ENCODE measurements around the gene CRADD.

The CRADD gene

GRCh38 chr12:93673084-93673483 lies 4.1 kb upstream of the CRADD start:
- DNase-seq, result no peak

GRCh38 chr12:93674386-93674785 lies 2.8 kb upstream of the CRADD start:
- no peak for DNase-seq

GRCh38 chr12:93676408-93677194 lies 574 bp upstream of the CRADD start:
- DNase-seq, result no peak

DNA sequence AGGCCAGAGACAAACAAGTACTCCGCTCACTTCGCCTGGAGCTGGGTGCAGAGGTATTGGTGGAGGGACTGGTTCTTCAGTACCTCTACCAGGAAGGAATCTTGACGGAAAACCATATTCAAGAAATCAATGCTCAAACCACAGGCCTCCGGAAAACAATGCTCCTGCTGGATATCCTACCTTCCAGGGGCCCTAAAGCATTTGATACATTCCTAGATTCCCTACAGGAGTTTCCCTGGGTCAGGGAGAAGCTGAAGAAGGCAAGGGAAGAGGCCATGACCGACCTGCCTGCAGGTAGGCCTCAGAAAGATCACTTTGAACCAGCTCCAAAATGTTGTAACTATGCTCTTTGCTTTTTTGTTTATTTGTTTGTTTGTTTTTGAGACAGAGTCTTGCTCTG lies 1.6 kb downstream of the CRADD start:
- DNase-seq, result no peak

DNA sequence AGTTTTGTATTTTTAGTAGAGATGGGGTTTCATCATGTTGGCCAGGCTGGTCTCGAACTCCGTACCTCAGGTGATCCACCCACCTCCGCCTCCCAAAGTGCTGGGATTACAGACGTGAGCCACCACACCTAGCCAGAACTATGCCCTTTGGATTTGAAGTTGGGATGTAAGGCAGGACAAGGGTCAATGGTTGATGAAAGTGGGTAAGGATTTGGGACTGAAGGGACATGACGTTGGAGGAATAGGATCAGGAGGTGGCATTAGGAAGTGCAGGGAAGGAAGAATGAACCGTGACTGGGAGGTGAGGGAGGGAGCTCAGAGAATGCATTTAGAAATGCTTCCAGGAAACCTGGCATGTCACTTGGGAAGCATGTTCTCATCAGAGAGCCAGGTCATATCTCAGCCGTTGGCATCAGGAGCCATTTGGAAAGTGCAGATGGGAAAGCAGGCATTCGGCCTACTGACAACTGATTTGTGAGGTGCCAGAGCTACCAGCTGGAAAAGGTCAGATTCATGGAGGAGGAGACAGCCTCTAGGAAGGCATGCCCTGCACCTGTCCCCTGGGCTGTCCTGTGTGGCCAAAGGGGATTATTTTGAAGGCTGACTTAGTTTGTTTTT lies 2.2 kb downstream of the CRADD start:
- DNase-seq, result no peak

GRCh38 chr12:93680006-93680405 lies 2.8 kb downstream of the CRADD start:
- DNase-seq, result no peak

DNA sequence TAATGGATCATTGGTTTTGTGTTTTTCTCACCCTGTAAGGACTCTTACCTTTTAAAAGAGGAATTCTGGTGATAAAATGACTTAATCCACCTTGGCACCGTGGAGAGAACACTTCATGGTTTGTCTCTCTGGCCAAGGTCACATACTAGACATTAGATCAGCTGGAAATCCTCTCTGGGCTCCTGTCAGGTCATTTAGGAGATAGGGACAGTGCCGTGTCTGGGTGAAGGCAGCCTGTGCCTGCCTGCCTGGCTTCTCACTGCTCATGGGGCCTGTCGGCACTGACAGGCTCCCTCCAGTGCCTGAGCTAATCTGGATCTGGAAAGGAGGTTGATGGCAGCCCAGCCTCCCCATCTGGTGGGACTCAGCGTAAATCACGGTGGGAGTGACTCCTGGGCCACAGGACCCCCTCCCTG lies 5.7 kb downstream of the CRADD start:
- no peak for DNase-seq

GRCh38 chr12:93683410-93683809 lies 6.2 kb downstream of the CRADD start:
- DNase-seq, result no peak

DNA sequence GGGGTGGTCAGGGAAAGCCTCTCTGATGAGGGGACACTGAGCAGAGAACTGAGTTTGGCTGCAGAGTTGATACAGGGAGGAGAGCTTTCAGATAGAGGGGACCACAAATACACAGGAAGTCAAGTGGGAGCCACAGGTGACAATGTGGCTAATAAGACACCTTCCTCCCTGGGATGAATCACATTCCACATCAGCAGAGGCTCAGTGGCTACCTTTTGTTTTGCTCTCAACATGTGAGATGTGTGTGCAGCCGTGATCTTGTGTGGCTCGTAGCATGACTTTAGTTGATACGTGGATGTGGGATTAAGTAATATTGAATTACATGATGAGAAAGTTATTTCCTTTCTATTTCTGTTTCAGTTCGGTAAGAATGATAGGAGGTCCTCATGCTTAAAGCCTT lies 7.5 kb downstream of the CRADD start:
- DNase-seq, result no peak

GRCh38 chr12:93686572-93687356 lies 9.6 kb downstream of the CRADD start:
- DNase-seq, result no peak

DNA sequence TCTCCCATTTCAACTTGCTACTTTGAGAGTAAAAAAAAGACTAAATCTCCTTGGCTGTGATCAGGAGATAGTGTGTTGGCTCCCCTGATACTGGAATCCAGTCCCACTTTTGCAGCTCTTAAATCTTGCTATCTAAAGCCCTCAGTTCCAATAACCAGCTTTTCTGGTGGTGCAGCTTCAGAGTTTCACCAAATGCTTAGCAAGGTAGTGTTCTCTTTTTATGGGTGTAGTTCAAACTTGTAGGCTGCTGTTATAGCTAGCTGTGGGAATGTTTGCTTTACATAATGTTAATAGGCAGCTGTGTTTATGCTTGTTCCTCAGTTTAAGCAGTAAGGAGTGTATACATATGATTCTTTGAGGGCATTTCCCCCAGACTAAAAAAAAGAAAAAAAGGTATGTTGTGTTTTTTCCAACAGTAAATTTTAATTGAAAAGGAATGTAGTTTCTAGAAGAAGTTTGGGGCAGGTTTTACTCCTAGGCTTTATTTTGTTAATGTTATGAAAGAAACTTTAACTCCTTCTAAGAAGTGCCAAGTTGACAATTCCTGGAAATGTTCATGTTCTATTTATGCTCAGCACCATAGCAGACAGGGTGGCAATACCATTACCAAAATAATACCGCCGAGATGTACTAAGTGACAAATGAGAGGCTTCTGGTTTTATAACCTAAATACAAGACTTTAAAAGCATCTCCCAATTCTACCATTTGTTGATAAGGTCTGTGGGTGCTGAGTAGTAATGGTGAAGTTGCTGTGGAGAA lies 12.1 kb downstream of the CRADD start:
- no peak for DNase-seq

- no peak for DNase-seq
These were observed 19.3 kb downstream of the CRADD start for GRCh38 chr12:93696462-93696861.

GRCh38 chr12:93698307-93699092 lies 21.3 kb downstream of the CRADD start:
- DNase-seq, result no peak

GRCh38 chr12:93699271-93700145 lies 22.3 kb downstream of the CRADD start:
- no peak for DNase-seq

DNA sequence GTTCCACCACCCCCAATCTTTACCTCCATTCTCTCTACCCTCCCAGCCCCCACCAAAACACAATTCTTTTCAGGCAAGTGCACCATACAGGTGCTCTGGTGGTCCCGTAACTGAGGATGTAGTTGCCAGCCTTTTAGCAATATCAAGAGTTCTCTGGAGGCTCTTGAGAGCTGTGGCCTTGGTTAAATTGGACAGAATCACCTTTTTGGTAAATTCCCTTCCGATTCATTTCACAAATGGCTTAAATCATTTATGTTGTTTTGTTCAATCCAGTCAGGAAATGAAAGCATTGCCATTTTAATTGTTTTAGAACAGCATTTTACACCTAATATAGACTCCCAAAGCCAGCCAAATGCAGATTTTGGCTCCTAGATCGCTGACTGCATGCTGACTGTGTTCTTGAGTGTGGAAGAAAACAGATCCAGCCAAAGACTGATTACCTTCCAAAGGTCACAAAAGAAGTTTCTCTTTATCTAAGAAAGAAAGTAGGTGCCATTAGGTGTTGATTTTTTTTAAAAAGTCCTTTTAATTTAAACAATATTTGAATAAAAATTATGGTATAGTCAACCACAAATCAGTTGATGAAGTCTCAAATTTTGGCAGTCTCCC lies 25.6 kb downstream of the CRADD start:
- no peak for DNase-seq

GRCh38 chr12:93704122-93704521 lies 26.9 kb downstream of the CRADD start:
- no peak for DNase-seq

- no peak for DNase-seq
These were observed 27.4 kb downstream of the CRADD start for GRCh38 chr12:93704625-93705024.

DNA sequence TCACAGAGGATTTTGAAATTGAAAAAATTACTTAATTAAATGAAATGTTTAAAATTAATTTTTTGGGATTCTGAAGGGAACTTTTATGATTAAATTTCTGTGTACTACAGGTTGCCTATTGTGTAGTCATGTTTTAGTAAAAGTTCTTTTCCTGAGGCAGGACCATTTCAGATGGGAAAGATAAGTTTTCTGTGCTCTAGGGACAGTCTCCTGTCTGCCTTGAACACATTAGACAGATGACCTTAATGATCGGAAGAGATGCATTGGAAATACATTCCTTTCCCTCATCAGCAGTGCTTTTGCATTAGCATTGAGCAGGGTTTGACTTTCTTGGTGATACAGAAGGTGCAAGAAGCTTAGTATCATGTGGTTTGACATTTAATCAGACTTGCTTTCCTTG lies 28.1 kb downstream of the CRADD start:
- no peak for DNase-seq

GRCh38 chr12:93706387-93706786 lies 29.2 kb downstream of the CRADD start:
- DNase-seq, result no peak

DNA sequence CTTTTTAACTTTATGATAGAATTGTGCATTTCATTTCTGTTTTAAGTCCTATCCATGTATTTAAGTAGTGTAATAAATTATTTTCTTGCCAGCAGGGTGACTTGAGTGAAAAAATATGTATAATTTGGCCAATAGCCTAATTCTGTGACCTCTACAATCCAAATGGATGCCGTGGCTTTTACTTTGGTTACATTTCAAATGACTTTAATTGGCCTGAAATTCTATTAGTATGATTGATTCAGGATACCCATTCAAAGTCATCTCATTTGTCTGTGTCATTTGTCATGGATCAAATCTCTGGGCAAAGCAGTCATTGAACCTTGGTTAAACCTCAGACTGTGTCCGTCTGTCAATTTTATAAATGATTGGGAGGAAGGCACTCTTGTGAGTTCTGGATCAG lies 29.6 kb downstream of the CRADD start:
- no peak for DNase-seq

DNA sequence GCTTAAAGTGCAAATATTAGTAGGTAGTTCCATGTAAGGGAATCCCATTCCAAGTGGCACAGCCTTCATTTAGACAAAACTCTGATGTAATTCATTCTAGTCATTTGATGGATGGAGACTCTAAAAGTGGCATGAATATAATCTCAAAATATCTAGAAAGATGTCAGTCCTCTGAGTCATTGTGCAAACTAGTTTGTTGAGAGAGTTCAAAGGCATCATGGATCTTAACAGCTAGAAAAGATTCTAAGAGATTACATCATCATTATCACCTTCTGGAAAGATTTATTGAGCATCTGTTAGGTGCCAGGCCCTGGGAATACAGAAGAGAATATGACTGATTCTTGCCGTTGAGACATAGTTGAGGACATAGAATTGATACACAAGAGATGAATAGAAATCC lies 30.7 kb downstream of the CRADD start:
- no peak for DNase-seq
